DND-41 (cell line): ENCODE data around the gene GPRC5D.

Source experiments
- EZH2 ChIP-seq: IDR thresholded peaks from 3 replicates; pipeline ENCODE4 v1.6.1; 2012; ENCODE audit warnings: borderline replicate concordance, low read depth, mild to moderate bottlenecking, moderate library complexity, low read length, inconsistent platforms; ENCODE audit not compliant: severe bottlenecking
- TF ChIP-seq, protein P1 (sequence below): IDR thresholded peaks from 2 replicates; pipeline ENCODE4 v1.5.1; 2012; ENCODE audit warnings: borderline replicate concordance, low read length, moderate library complexity, mild to moderate bottlenecking; ENCODE audit not compliant: poor library complexity, severe bottlenecking; ENCODE audit errors: extremely low read depth

DNA sequence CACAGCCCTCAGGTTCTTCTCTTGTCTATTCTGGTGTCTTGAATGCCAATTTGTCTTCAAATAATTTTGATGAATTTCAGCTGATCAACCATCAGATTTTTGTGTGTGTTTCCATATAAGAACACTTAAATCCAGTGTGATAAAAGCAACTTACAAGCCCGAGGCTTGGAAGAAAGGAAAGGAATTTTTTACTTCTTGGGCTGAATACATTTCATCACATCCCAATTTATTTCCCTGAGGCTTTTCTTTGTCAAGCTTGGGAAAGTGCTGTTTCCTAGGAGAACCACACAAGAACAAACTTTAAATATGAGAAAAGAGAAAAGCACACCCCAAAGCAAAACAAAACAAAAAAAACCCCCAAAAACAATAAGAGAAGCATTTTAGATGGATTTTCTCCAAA, 26.6 kb downstream of the GPRC5D start:
- TF ChIP-seq, protein P1, sequence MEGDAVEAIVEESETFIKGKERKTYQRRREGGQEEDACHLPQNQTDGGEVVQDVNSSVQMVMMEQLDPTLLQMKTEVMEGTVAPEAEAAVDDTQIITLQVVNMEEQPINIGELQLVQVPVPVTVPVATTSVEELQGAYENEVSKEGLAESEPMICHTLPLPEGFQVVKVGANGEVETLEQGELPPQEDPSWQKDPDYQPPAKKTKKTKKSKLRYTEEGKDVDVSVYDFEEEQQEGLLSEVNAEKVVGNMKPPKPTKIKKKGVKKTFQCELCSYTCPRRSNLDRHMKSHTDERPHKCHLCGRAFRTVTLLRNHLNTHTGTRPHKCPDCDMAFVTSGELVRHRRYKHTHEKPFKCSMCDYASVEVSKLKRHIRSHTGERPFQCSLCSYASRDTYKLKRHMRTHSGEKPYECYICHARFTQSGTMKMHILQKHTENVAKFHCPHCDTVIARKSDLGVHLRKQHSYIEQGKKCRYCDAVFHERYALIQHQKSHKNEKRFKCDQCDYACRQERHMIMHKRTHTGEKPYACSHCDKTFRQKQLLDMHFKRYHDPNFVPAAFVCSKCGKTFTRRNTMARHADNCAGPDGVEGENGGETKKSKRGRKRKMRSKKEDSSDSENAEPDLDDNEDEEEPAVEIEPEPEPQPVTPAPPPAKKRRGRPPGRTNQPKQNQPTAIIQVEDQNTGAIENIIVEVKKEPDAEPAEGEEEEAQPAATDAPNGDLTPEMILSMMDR, result no peak
- TF ChIP-seq EZH2, result no peak
